Lung (tissue), 12 donors: Measurements from ENCODE around the gene PSMB5. TPM values are rescaled to one million over a fixed set of nuclear protein-coding genes. Genes with fewer than 3 reads are reported as not detected.
A peak's percentile ranks its signal among the peaks of the same experiment; 100 is the strongest.

Experiments used
- ATAC-seq: fragments of 200-7000 bp; cut with Tn5 transposase; one replicate; pipeline ENCODE4 v1.9.1; 2020; ENCODE audit warnings: moderate number of reproducible peaks; ENCODE audit not compliant: insufficient read depth, low FRiP score
- DNase-seq, 3 donors: peaks; one replicate each; pipeline ENCODE4 v3.0.0-alpha.2; 2013 to 2017
- H3K27ac ChIP-seq, 2 donors: one replicate each; pipeline ENCODE4 v1.5.1; 2013; ENCODE audit warnings: mild to moderate bottlenecking in 2 of 2, moderate library complexity in 2 of 2, control low read depth in 1 of 2, inconsistent platforms in 1 of 2, low read depth in 1 of 2, low read length in 1 of 2
- H3K27me3 ChIP-seq, 3 donors: one replicate each; pipeline ENCODE4 v1.5.1; 2013; ENCODE audit warnings: low read length in 2 of 3; ENCODE audit not compliant: control insufficient read depth in 3 of 3, insufficient read depth in 3 of 3
- H3K36me3 ChIP-seq, 4 donors: one replicate each; pipeline ENCODE4 v1.5.1; 2013; ENCODE audit warnings: low read length in 4 of 4, mild to moderate bottlenecking in 1 of 4, moderate library complexity in 1 of 4; ENCODE audit not compliant: control insufficient read depth in 4 of 4, insufficient read depth in 4 of 4
- H3K4me1 ChIP-seq, 5 donors: one replicate each; pipeline ENCODE4 v1.5.1; 2013; ENCODE audit warnings: low read length in 5 of 5, mild to moderate bottlenecking in 2 of 5, moderate library complexity in 1 of 5; ENCODE audit not compliant: control insufficient read depth in 5 of 5, insufficient read depth in 5 of 5
- H3K4me3 ChIP-seq: one replicate; pipeline ENCODE4 v1.5.1; 2013; ENCODE audit warnings: mild to moderate bottlenecking, control low read depth, moderate library complexity
- H3K9ac ChIP-seq, 2 donors: one replicate each; pipeline ENCODE4 v1.5.1; 2013; ENCODE audit warnings: low read length in 2 of 2, control low read depth in 1 of 2; ENCODE audit not compliant: insufficient read depth in 1 of 2
- H3K9me3 ChIP-seq, 4 donors: one replicate each; pipeline ENCODE4 v1.5.1; 2013; ENCODE audit warnings: low read length in 3 of 4, mild to moderate bottlenecking in 1 of 4, moderate library complexity in 1 of 4; ENCODE audit not compliant: control insufficient read depth in 4 of 4, insufficient read depth in 3 of 4
- CTCF ChIP-seq: IDR thresholded peaks from 2 replicates; pipeline ENCODE4 v1.5.1; 2012; ENCODE audit warnings: mild to moderate bottlenecking; ENCODE audit errors: control extremely low read depth, extremely low read depth
- WGBS, 2 donors: extraction: QIAGEN DNeasy Blood & Tissue Kit; methylation state at CpG; one replicate each; pipeline ENCODE4 v1.1.7; 2013; 5-methylcytosine and 5-hydroxymethylcytosine counted together
- polyA plus RNA-seq, 2 donors: library from polyadenylated mRNA; stranded (reverse); fragments of 200-250 nt; gene quantifications; one replicate each; pipeline ENCODE4 v1.2.1, GENCODE V29; 2013
- total RNA-seq, 2 donors: library from RNA; depleted of rRNA in 1 of 2; stranded (reverse); fragments of >200 nt in 1 of 2; gene quantifications; one replicate each; pipeline ENCODE4 v1.2.1, GENCODE V29; 2014 to 2021
- donor health status: control.
- donor health status: control.
- donor health status: Bipolar disorder and iron deficiency.
- donor health status: healthy.
- donor health status: DM: yes; HTN: yes; CAD: no.

The PSMB5 gene
- total and polyA plus RNA-seq, 4 donors: 64.8 to 147 (median 101) TPM

GRCh38 chr14:23056145-23056955 is 21.6 kb upstream of the PSMB5 start:
- peak; percentile 54 for ATAC-seq
- WGBS, 2 donors: 8 to 10% methylated on average over 17 of the region's 17 CpGs
- Histone ChIP-seq H3K4me1 (peaks cover 0 to 18% (median 0%) of the 10 kb centered on the region in 5 donors), H3K9me3 (no peaks in the 10 kb centered on the region), H3K27me3 (no peaks in the 10 kb centered on the region), H3K9ac (no peak overlapping the region), H3K36me3 (peaks cover 0 to 21% (median 13%) of the 10 kb centered on the region in 4 donors), H3K4me3 (no peak overlapping the region), H3K27ac (peak overlapping the region in 1 of 2 donors; percentile 4)
- peak; percentile 32 for TF ChIP-seq CTCF
- peak in 2 of 3 donors; percentile 54 to 55 for DNase-seq

DNA sequence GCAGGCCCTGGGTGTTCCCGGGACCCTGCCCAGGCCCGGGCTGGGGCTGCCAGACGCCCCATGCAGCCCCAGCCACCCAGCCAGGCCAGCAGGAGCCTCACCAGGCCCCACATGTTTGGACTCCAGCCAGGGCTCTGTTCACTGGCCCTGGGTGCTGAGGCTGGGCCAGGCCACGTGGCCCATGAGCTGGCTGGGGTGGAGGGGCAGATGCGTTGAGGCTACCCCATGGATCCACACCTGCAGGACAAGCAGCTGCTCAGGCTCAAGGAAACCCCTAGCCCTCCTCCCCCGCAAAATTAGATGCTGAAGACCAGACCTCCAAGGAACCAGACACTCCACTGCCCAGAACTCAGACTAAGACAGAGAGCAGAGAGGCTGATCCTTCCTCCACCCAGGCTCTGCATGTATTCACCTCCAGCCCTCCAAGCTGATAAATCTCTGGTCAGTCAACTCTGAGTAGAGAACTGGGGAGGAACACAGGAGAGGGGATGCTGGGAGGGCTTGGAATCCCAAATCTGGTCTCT is 21.0 kb upstream of the PSMB5 start:
- H3K4me3 ChIP-seq: no peak overlapping the region
- 81 to 93% methylated on average over 6 of the region's 6 CpGs for WGBS, 2 donors
- no peak overlapping the region for H3K27ac ChIP-seq

DNA sequence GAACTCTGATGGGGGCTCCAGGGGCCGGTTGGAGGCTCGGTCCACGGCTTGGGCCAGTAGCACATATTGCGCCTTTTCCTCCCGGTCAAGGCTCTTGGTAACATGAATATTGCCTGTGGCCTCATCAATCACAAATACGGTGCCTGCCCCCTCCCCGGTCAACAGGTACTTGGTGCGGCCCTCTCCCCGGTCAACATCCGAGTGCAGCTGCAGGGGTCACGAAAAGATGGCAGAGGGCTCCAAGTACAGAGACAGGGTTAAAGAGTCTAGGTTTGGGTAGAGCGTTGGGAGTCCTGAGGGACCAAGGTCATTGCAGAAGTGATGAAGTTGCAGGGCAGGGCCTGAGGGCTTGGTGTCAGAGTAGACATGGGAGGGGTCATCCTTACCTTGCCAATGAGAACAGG is 20.4 kb upstream of the PSMB5 start:
- Histone ChIP-seq H3K27ac (no peak overlapping the region), H3K9ac (no peak overlapping the region), H3K27me3 (no peaks in the 10 kb centered on the region), H3K4me1 (peaks cover 0 to 18% (median 0%) of the 10 kb centered on the region in 5 donors), H3K36me3 (peaks cover 0 to 11% (median 7%) of the 10 kb centered on the region in 4 donors), H3K9me3 (no peaks in the 10 kb centered on the region), H3K4me3 (no peak overlapping the region)
- no peak for DNase-seq
- WGBS, 2 donors: 96 to 98% methylated on average over 12 of the region's 12 CpGs
- ATAC-seq: no peak
- no peak for TF ChIP-seq CTCF

More for the DNA sequence above, 21.0 kb upstream of the PSMB5 start:
- H3K4me1 ChIP-seq: peaks cover 0 to 18% (median 0%) of the 10 kb centered on the region in 5 donors
- no peaks in the 10 kb centered on the region for H3K27me3 ChIP-seq
- DNase-seq (no peak), ATAC-seq (no peak)
- no peak for TF ChIP-seq CTCF
- no peaks in the 10 kb centered on the region for H3K9me3 ChIP-seq
- peaks cover 0 to 15% (median 10%) of the 10 kb centered on the region in 4 donors for H3K36me3 ChIP-seq
- H3K9ac ChIP-seq: no peak overlapping the region
